DMS153 treated with DMSO at 0.1 percent for 48 hours (cell line): ENCODE data around the gene NAV1.

Experiments
- DNase-seq: peaks from one replicate; lab custom pipeline; 2025; ENCODE audit not compliant: unreplicated experiment; lab: John Stamatoyannopoulos, UW

NAV1 gene

DNA sequence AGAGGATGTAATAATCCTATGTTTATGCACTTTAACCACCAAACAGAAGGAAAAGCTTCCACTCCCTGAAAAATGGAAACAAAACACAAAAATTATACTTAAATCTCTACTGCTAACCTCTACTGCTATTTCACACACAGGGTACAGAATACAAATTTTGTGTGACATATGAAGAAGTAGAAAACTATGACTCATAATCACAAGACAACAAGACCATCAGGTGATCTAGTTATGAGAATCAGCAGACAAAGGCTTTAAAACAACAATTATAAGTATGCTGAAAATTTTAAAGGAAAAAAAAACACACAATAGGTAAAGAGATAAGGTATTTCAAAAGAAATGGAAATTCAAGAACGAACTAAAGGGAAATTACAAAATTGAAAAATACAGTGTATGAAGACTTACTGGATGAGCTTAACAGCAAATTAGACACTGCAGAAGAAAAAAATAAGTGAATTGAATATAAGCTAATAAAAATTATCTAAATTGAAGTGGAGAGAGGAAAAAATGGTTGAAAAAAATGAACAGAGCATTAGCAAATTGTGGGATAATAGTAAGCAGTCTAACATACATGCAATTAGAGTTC is 13.6 kb upstream of the NAV1 start:
- no peak for DNase-seq

DNA sequence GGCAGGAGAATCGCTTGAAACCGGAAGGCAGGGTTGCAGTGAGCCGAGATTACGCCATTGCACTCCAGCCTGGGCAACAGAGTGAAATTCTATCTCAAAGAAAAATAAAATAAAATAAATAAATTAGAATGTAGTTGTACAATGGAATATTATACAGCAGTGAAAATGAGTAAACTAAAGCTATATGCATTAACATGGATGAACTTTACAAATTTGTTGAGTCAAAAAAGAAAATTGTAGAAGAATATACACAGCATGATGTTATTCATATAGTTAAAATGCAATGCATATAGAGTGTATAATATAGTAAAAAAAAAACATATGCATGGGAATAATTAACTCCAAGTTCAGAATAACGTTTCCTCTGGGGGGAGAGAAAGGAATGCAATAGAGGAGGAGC is 11.0 kb upstream of the NAV1 start:
- no peak for DNase-seq

DNA sequence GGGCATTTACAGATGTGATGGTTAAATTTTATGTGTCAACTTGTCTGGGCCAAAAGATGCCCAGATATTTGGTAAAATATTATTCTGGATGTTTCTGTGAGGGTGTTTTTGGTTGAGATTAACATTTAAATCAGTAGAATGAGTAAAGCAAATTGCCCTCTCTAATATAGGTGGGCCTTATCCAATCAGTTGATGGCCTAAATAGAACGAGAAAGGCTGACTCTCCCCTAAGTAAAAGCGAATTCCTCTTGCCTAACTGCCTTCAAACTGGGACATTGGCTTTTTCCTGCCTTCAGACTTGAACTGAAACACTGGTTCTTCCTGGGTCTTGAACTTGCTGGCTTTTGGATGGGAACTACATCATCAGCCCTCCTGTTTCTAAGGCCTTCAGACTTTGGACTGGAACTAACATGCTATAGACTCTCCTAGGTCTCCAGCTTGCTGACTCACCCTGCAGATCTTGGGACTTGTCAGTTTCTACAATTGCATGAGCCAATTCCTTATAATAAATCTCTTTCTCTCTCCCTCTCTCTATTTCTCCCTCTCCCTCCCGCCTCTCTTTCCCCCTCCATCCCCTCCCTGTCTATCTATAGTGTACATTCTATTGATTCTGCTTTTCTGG is 10.2 kb upstream of the NAV1 start:
- DNase-seq, result no peak

DNA sequence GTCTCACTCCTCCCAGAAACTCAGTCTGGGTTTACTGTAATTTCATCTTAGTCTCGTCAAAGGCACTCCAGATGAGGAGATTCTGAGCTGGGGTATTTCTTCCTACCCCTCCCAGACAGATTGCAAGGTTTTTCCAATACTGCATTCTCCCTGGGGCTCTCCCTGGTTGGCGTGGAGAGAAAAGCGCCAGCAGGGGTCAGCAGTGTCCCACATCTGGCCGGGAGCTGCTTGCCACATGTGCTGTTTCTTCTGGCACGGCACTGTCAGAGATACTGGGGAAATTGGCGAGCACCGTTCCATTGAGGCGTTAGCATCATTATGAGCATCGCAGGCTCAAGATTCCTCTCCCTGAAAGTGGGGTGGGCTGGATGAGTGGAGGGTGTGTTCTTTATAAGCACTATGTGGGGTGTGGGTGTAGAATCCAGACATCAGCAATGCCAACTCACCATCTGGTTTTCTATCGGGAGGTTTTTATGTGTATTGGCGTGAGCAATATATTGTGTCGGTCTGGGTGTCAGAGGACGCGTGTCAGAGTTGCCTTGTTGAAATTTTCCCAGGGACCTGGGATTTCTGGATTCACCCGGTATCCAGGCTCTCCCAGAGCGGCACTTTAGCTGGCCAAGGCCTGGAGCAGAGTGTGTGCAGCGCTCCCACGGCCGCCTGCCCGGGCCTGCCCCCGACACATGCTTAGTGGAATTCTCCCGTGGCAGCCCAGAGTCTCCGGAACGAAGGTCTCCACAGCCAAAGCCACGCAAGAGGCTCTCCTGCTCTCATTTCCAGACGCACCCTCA is 8.0 kb upstream of the NAV1 start:
- DNase-seq, result peak; percentile 85

DNA sequence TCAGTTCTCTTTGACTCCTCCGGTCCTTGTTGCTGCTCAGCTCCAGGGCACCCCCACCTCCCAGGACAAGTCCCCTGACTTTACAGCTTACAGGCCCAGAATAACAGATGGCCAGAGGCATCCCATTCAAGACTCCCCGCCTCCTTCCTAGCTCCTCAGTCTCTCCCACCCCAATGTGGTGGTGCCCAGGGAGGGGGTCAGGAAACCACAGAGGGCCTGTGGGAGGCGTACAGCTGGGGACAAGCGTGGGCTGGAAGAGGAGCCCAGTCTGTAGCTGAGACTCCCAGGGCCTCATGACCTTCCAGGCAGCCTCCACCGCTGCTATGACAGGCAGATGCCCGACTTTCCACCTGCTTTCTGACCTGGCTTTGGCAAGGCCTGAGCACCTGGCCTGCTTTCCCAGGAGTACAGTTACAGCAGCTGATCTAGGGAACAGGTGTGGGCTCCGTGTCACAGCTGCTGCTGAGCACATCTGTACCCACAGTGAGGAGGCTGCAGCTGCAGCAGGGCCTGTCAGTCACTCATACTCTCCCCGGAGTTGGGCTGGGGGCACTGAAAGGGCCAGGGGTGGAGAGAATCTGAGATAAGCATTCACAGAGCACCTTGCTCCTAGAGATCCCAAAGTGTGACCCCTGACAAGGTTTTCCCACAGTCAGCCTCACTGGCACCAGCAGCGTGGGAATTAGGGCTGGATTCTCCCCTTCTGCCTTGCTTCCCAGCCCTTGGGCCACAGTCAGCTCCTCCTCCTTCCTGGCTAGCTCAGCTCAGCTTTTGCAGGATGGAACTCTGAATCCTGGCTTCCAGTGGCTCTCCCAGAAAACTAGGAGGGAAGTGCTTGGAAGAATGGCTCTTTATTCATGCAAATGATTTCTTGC is 7.1 kb upstream of the NAV1 start:
- no peak for DNase-seq

DNA sequence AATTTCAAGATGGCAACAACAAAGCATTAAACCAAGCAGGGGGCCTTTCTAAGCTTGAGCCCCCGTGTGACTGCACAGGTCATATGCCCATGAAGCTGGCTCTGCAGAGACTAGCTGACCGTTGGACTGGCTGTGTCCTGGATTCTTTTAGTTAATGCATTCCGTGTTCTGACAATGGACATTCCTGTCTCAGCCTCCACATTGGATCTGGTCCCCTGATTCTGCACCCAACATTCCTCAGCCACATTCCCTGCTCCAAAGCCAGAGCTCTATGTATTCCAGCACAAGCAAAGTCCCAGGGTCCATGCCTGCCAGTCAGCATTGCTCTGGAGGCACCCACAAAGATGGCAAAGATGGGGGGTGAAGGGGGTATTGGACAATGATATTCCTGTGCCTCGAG is 5.1 kb upstream of the NAV1 start:
- DNase-seq, result no peak

DNA sequence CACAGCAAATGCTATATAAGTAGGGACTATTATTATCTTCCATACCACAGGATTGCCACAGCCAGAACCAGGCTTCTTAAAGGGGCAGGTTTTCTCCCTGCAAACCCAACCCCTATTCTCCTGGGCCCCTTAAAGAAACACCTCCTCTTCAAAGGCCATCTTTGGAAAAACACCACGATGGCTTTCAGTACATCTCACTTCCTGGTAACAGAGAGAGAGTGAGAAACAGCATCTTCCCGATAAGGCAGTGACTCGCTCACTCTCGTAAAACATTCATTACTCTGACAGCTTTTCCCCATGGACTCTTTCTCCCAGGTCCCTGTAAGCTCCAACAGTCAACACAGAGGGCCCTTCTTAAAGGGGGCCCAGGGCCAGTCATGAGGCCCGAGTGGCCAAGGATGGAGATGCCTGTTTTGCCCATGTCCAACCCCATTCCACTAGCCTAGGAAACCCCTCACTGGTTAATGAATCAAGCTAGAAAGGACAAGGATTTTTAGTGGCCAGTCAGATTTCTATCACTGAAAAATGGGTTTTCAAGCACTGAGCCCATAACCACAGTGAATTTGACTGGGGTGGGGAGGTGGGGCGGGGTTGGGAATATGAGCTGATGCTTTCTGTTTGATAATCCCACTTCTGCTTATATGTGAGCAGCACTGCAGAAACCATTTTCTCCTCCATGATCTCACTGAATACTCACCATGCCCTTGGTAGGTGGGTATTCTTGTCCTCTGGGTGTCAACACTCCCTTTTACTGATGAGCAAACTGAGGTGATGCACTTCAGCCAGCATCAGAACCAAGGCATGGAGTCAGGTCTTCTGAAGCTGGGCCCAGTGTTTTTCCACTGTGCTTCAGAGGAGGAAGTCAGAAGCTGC is 3.6 kb upstream of the NAV1 start:
- peak; percentile 46 for DNase-seq

DNA sequence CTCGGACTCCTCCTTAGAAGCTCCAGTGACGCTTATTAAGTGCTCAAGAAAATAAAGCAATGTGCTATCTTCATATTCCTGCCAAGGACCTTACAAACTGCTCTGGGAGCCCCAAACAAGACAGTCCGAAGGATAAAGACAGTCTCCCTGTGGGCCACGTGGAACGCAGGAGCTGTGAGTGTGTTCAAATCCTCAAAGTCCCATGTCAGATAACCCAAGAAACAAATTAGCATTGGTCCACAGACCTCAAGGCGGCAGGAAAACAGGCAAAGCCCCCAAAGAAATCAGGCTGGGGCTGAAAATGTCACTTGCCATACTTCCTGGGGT is 3.0 kb upstream of the NAV1 start:
- DNase-seq, result no peak

DNA sequence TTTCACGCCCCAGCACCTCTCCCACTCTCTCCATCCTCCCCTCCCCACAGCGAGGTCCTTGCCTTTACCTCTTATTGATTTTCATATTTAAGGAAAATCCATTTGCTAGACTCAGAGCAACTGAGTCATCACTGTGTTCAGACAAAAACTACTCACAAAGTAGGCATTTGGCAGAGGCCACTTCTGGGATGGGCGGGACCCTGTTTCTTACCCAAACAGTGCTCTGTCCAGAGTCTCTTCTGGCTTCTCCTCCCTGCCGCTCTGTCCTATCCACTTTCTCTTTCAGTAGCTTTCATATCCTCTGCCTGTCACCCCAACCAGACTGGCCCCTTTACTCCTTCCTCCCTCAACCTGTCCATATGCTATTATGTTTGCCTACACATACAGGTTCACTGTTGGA is 2.4 kb upstream of the NAV1 start:
- no peak for DNase-seq

DNA sequence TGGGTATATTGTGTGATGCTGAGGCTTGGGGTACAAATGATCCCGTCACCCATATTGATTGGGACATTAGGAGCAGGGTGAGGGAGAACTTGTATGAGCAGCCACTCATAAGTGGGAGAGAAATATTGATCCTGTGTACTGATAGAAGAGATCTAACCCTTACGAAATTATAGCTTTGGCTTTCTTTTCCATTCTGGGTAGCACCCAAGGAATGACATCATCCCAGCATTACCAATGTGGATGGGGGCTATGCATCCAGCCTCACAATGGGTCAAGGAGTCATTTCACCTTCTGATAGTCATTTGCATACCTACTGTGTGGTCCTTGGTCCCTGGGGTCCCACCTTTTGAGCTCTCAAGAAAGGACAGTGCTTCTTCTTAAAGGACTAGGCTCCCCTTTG is 1.9 kb upstream of the NAV1 start:
- DNase-seq, result no peak

DNA sequence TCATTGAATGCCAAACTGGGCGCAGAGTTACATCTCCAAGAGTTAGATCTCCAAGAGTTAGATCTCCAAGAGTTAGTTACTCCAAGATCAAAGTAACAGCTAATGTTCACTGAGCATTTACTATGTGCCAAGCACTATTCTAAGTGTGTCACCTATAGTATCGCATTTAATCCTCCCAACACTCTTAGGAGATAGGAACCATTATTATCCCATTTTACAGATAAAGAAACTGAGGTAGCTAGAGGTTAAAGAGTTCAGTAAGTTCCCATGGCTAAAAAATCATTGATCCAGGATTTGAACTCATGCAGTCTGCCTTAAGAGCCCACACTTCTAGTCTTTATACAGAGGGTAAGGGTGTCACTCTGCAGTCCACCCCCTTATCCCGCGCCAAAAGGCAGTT is 1.5 kb upstream of the NAV1 start:
- DNase-seq, result no peak

DNA sequence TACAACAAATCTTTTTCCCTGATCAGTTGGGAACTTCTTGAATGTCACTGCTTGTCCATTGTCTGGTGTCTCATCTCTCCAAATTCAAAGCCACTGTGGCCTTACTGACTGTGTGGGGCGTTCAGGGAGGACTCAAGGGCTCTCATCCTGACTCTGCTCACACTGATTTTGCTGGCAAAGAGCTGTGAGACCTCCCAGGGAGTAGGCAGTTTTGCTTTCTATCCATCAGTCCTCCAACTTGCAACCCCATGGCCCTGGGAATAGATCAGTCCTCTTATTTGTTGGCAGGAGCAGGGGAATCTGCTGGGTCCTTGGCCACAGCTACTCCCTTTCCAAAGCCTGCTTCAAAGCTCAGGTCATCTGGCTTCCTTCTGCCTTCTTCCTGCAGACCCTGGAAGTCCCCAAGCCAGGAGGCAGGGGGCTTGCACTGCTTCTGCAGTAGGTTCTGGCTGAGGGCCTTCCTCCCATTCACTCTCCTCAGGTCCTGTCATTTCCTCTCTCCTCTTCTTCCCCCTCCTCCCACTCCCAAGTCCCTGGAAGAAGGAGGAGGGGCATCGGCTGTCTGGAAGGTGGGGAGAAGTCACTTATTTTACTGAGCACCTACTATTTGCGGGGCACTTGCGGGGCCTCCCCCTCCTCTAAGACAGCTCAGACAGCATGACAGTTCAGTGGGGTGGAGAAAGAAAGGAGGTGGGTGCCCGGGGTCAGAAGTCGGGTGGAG is 876 bp upstream of the NAV1 start:
- no peak for DNase-seq

DNA sequence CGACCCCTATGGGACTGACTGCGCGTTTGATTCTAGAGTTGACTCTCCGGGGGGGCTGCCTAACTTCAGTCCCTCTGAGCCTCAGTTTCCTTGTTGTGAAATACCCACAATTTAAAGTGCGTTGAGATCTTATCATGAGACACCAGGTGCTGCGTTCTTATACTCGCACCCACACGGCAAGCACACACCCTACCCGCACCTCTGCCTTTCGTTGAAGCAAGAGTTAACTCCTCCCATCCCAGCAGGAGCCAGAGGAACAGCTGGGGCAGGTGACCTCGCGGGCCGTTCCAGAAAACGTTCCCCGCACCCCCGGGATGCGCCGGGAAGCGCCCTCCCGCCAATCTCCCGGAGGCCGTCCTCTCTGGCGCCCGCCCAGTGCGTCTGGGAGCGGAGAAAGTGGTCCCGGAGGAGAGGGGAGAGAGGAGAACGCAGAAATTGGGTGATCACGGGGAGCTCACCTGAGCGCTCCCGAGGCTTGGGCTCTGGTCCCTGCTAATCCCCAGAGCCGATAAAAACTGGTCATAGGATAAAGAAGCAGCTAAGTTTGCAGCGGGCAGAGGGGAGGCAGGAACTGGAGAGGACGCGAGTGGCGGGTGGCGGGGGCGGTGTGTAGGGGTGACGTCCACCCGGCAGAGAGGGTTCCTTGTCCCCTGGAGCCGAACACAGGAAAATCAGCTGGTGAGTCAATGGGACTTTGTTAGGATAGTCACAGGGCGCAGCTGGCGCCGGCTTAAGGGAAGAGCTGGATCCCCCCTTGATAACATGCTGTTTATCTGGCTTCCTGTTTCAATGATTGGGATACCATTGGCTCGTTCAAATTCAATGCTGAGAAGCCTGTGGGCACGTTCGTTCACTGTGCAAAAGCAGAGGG is 869 bp downstream of the NAV1 start:
- DNase-seq, result peak; percentile 85

DNA sequence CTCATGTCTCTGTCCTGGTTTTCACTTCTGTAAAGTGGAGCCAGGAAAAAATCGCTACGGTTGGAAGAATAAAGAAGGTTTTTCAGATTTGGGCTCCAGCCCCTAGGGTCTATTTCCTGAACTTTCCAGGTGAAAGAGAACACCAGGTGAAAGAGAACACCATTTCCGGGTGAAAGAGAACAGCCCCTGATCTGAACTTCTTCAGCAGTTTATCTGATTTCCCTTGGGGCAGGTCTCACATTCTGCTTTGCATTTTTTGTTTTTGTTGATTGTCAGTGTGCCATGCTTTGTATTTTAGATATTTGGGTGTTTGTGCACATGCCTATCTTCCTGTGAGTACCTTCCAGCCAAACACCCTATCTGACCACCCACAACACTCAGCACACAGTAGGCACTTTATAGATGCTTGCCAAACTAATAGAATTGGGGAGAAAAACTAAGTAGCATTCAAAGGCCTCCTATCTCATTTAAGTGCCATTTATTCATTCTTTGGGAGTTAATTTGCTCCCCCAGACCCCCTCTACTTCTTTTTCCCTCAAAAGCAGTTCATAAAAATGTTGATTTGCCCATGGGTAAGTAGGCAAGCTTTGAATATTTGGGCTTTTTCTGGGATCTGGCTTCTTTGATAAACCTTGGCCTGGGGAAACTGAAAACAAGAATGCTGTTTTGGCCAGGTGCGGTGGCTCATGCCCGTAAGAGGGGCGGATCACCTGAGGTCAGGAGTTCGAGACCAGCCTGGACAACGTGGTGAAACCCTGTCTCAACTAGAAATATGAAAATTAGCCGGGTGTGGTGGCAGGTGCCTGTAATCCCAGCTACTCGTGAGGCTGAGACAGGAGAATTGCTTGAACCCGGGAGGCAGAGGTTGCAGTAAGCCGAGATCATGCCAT is 2.2 kb downstream of the NAV1 start:
- no peak for DNase-seq

DNA sequence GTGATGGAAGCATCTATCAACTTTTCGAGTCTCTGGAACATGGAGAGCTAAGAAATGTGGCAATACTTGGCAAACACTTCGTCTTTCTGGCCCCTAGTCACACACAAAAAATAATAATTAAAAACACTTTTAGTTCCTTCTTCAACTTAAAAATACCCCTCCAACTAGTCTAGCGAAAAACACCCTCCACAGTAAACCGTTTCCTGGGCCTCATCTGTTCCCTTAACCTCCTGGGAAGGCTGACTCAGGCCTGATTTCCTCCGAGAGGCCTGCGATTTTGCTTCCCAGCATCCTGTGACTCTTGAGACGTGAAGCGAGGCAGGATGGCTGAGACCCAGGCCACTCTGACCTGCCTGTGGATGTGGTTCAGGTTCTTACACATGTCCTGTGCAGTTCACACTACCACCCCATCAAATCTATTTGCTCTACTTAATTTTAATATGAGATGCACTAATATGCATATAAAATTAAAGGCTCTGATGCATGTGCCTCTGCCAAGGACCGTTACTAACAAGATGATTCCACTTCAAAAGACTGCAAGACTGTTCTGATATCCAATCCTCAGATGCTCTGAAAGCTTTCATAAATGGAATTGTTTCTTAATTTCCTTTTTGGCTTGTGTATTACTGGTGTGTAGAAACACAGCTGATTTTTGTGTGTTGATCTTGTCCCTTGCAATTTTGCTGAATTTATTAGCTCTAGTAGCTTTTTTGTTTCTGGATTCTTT is 3.5 kb downstream of the NAV1 start:
- no peak for DNase-seq

DNA sequence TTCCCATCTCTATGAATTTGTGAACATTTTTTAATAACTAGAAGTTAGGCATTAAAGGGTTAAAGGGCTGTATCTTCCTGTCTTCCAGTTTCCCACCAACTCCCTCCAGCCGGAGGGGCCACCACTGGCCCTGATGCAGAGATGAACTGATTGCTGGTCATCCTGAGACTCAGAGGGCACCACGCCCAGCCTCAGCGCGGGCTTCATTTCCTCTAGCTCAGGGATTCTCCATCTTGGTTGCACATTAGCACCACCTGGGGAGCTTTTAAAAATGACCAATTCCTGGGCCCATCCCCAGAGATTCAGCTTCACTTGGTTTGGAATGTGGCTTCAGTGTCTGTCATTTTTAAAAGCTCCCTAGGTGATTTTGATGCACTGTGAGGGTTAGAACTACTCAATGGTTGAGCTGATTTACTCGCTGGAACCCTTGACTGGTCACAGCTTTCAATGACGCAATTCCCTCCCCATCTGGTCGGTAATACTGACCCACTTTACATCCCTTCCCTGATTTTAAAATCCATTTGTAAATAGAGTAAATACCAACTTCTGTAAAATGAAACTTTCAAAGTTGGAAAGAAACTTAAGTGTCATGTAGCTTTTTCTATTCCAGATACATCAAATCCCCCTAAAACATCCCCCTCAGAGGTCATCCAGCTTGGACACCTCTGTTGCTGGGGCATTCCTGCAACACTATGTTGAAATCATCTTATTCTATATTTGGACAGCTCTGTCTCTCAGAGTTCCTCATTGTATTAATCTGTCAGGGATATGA is 5.1 kb downstream of the NAV1 start:
- DNase-seq, result no peak

DNA sequence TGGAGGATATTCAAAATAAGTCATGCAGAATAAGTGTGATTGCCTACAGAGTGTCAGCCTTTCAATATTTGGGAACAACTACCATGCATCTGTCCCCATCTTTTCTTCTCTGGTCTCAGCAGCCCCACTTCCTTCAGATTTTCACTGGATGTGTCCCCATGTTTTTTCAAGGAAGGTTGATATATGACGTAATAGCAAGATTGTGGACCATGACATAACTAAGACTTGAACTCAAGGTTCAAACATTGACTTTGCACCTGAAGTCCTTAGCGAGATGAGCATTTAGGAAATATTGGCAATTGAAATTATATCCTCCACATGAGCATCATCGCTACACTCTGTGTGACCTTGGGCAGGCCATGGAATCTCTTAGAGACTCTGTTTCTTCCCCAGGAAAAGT is 5.8 kb downstream of the NAV1 start:
- no peak for DNase-seq
